NCI-H510A (cell line): Measurements from ENCODE around the gene NACAD.

Source experiments
- DNase-seq: peaks from one replicate; lab custom pipeline; 2025; lab: John Stamatoyannopoulos, UW

The NACAD gene

GRCh38 chr7:45088821-45089340, at the start of gene NACAD:
NACAD (minus strand) TSS chr7:45088969; CDS start chr7:45088894, 75 bp downstream.
- DNase-seq: no peak

DNA sequence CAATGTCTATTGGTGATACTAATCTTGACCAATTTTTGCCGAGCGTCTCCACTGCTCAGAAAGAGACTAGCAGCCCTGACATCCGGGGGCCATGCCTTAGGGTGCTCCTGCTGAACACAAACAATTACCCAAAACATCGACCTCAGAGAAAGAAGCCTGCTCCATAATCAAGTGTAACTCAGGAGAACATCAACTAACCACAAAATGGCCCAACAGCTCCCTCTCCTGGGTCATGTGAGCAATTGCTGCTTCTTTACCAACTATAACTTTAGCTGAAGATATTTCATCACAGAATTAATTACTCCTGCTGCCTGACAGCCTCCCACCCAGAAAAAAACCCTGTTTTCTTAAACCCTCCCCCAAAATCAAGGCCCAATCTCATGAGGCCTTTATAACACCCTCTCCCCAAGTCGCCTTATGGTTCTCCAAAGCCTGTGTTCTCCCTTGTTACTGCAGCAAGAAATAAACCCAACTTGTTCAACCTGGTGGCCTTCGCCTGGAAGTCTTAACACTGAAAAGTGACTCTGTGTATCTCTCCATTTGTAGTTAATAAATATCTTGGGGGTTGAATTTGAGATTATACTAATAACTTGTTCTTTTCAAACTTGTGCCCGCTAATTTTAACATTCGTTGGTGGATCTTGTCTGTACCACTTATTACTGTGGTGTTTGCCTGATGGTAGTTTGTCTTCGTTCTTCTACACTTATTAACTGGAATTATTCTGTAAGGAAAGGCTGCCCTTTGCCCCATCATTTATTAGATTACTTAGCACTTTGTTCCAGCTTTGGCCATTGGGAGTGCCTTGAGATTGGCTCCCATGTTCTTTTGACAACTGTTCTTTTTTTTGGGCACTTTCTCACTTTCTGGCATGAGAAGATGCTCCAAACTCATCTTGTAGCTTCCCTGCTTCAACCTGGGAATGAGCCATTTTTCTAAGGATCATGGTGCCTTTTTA, 47.6 kb upstream of the NACAD start:
- no peak for DNase-seq

DNA sequence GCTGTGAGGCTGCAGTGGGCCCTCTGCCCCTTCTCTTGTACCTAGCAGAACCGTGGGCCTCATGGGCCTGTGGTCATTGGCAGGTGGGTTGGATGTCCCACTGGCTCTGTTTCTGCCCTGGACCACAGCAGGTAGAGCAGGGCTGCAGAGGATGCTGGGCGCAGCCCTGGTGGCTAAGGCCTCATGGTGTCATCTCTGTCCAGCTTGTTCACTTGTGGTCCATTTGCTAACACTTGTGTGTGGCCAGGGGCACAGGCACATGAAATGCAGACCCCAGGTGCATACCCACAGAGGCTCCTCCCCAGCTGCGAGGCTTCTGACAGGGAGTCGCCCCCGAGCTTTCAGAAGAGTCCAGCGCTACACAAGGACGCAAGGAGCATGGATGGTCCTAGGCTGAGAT, 45.1 kb upstream of the NACAD start:
- DNase-seq: no peak

DNA sequence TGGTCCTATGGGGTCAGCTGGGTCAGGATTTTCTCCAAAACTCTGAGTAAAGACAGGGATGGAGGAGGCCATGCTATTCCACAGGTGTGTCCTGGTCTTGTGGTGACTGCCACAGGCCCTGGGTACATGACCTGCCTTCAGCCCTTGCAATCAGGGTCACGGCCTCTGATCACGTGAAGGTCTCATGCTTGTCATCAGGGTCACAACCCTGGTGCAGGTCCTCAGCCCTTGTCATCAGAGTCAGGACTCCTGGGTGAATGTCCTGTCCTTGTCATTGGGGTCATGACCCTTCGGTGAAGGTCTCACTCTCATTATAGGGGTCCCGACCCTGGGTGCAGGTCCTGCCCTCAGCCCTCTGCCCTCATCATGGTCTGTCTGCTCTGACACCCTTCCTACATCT, 44.6 kb upstream of the NACAD start:
- no peak for DNase-seq

DNA sequence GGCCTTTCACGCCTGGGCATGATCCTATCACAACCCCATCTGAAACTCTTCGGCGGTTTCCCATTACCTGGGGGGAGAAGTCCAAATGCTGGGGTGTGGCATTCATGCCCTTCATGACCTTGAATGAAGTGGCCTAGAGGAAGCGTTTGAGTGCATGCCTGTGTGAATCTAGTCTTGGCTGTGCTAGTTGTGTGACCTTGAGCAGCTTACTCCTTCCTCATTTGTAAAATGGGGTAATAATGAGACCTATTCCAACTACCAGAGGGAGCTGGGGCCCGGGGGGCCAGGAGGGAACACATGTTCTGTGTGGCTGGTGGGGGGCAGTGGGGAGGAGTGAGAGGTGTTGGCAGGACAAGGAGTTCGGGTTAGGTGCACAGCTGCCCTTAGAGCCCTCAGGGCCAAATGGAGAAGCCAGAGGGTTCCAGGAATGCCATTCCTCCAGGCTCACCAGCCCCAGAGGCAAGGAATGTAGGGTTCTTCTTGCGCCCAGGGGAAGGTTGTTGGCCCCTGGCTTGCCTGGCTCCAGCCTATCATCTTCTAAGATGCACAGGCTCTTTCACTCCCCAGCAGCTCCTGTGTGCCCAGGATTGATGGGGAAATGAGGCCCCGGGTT, 44.0 kb upstream of the NACAD start:
- DNase-seq: no peak

GRCh38 chr7:45131891-45132290, 43.1 kb upstream of the NACAD start:
- DNase-seq: no peak

- no peak for DNase-seq
These were observed 42.1 kb upstream of the NACAD start for GRCh38 chr7:45130910-45131309.

DNA sequence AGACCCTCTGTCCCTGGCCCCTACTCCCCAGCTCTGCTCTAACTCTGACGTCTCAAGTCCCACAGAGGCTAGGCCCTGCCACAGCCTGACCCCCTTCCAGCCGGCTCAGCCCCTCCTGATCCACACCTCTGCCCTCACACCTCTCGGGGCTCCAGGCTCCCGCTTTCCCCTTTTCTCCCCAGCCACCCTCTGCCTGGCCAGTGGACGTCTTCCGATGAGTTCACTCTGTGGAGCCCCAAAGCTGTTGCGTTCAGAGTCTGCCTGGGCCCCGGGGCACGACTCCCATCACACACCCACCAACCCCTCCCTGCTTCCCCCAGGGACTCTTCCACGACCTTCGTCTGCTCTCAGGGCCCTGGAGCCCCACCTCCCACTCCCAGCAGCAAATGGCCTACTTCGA, 41.1 kb upstream of the NACAD start:
- no peak for DNase-seq

- no peak for DNase-seq
These were observed 40.5 kb upstream of the NACAD start for GRCh38 chr7:45129181-45129800.

GRCh38 chr7:45126920-45127319, 38.2 kb upstream of the NACAD start:
- DNase-seq: no peak

DNA sequence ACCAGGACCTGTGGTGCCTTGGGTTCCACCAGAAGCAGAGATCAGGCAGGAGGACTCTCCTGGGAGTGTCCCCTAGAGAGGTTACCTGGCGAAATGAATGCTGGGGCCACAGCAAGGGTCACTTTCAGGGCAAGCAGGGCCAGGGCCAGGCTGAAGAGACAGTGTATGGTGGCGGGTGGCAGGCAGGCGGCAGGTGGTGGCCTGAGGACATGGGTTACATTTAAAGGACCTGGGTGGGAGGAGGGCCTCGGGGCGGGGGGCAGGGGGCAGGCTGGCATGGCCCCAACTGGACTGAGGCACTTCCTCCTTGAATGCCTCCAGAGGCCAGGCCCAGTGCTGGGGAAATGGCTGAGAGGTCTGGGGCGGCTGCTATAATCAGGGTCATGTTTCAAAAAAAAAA, 37.4 kb upstream of the NACAD start:
- DNase-seq: no peak

GRCh38 chr7:45125193-45125904, 36.6 kb upstream of the NACAD start:
- no peak for DNase-seq

DNA sequence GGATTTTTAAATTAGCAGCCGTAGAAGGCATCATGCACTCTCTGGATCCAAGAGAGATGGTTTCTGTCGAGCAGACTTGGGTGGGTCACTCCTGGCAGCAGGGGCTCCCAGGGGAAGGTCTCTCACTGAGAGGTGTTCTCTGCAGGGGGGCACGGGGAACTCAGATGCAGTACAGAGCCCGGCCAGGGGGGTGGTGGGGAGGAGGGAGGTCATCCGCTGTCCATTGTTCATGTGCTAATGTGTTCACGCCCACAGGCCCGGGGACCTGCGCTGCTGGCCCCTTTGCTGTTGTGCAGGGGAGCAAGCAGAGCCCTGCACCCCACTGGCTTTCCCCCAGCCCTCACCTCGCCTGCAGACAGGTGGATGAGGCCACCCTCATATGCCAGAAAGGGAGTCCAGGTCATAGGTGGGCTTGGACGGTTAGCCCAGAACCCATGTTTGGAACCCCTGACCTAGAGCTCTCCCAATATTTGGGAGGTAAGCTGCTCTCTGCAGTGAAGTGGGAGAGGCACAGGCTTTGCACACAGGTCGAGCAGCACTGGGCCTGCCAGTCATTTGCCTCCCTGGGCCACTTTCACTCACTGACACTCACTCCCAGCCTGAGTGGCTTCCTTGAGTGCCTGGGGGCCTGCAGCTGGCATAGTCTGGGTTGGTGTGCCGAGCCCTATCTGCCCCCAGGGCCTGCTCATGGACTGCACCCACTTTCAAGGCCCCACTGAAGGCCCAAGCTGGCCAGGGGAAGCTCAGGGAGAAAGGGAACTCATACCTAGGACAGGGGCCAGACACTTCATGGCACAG, 35.3 kb upstream of the NACAD start:
- DNase-seq: no peak

- no peak for DNase-seq
These were observed 34.4 kb upstream of the NACAD start for GRCh38 chr7:45122975-45123860.

- DNase-seq: no peak
These were observed 30.8 kb upstream of the NACAD start for GRCh38 chr7:45119550-45119949.

- no peak for DNase-seq
These were observed 30.1 kb upstream of the NACAD start for GRCh38 chr7:45118889-45119331.

- DNase-seq: no peak
These were observed 29.5 kb upstream of the NACAD start for GRCh38 chr7:45118292-45118691.

DNA sequence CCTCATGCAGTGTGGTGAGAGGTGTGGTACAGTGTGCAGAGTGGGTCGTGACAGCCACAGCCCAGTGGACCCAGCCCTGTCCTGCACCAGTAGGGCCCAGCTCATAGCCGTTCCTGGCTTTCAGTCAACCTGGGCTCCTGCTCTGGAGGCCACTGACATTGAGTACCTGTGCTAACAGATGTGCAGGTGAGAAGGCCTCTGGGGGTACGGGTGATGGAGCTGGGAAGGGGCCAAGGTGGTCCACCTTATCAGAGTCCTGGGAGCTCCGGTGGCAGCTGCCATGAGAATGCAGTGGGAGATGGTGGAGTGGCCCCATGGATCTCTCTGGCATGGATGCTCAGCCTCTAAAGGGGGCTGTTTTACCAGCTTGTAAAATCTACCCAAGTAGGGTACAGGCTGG, 28.8 kb upstream of the NACAD start:
- DNase-seq: no peak

GRCh38 chr7:45116048-45116447, 27.3 kb upstream of the NACAD start:
- no peak for DNase-seq

DNA sequence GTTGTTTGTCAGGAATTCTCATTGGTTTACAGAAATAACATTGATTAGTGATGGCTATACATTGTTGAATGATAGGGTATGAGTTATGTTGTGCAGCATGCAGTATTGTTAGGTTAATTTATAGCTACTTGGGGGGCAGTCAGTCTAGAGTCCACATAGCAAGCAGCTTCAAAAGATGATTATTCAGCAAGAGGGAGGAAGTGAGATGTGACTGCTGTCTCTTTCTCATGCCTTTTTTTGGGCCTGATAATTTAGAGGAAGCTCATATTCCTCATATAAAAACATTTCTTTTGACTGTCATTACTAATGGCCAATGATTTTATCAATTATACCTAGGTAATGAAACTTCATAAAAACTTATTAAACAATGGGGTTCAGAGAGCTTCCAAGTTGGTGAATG, 26.2 kb upstream of the NACAD start:
- DNase-seq: no peak
